HG02763 (cell line): ENCODE measurements around the gene GDPGP1.
A peak's percentile ranks its signal among the peaks of the same experiment; 100 is the strongest.

ENCODE experiments used
- ATAC-seq: cut with Tn5 transposase; IDR thresholded peaks from one replicate; pipeline ENCODE4 v1.9.1; 2021; ENCODE audit warnings: mild to moderate bottlenecking, moderate library complexity; ENCODE audit not compliant: unreplicated experiment

Gene GDPGP1

DNA sequence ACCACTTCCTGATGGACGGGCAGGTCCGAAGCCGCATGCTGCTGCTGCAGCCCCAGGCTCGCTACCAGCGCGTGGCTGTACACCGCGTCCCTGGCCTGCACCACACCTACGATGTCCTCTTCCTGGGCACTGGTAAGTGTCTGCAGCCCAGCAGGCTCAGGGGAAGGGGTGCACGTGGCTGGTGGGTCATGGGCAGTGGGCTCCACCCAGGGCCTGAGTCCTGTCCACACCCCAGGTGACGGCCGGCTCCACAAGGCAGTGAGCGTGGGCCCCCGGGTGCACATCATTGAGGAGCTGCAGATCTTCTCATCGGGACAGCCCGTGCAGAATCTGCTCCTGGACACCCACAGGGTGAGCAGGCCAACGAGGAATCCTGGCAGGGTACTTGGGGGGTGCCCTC, 9.0 kb upstream of the GDPGP1 start:
- ATAC-seq: no peak

DNA sequence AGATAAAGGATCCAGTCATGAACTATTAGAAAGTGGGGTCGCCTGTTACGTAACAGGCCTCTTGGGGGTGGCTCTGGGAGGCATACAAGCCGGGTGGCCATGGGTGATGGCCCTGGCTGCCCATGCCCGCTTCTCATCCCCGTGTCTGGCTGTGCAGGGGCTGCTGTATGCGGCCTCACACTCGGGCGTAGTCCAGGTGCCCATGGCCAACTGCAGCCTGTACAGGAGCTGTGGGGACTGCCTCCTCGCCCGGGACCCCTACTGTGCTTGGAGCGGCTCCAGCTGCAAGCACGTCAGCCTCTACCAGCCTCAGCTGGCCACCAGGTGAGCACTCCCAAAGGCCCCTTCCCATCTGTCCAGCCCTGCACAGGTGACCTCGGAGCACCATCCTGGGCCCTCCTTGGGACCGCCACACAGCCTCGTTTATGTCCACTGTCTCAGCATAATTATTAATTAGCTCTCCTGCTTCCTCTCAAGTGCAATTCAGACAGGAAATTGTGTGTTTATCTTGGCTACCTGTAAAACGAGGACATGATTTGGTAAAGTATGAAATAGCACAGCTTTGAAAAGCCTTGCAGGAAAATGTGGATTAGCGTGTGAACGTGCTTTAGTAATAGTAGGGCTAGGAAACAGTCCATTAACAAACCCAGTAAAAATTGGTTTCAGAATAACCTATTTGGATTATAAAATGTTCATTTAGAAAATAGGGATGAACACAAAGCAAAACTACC, 8.3 kb upstream of the GDPGP1 start:
- no peak for ATAC-seq

- no peak for ATAC-seq
Observed at GRCh38 chr15:90227336-90227735, 6.7 kb upstream of the GDPGP1 start.

GRCh38 chr15:90227816-90228772, 5.9 kb upstream of the GDPGP1 start:
- no peak for ATAC-seq

- no peak for ATAC-seq
Observed at GRCh38 chr15:90228960-90229359, 5.0 kb upstream of the GDPGP1 start.

DNA sequence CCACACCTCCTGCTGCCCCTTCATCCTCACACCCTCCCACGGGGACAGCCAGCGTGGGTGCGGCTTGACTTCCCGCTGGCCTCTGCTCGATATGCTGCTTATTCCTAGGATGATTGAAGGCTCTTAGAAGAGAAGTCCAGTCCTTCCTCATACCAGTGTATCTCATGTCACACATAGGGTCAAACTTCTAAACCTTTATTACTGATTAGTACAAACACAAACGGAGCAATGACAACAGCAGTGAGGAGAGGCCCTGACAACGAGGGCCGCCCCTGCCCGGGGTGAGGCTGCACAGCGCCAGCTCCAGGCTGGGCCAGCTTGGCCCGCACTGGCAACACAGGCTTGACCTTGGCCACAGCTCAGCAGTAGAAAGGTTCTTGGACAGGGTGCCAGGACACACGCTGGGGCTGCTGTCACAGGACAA, 3.9 kb upstream of the GDPGP1 start:
- ATAC-seq: no peak

DNA sequence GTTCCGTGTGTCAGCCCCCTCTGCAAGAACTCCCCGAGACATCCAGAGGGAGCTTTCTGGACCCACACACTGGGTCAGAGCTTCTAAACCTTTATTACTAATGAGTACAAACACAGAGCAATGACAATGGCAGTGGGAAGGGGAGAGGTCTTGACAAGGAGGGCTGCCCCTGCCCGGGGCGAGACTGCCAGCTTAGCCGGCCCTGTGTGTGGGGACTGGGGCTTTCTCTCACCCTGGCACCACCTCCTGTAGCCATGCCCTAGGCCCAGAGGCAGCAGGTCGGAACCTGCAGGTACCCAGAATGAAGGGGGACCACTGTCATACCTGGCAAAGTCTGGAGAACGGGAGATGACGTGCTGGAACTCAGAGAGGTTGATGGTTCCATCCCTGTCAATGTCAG, 3.4 kb upstream of the GDPGP1 start:
- no peak for ATAC-seq

- no peak for ATAC-seq
Observed at GRCh38 chr15:90231028-90232017, 2.7 kb upstream of the GDPGP1 start.

GRCh38 chr15:90232196-90232595, 1.8 kb upstream of the GDPGP1 start:
- no peak for ATAC-seq

GRCh38 chr15:90232941-90233386, 1.0 kb upstream of the GDPGP1 start:
- no peak for ATAC-seq

DNA sequence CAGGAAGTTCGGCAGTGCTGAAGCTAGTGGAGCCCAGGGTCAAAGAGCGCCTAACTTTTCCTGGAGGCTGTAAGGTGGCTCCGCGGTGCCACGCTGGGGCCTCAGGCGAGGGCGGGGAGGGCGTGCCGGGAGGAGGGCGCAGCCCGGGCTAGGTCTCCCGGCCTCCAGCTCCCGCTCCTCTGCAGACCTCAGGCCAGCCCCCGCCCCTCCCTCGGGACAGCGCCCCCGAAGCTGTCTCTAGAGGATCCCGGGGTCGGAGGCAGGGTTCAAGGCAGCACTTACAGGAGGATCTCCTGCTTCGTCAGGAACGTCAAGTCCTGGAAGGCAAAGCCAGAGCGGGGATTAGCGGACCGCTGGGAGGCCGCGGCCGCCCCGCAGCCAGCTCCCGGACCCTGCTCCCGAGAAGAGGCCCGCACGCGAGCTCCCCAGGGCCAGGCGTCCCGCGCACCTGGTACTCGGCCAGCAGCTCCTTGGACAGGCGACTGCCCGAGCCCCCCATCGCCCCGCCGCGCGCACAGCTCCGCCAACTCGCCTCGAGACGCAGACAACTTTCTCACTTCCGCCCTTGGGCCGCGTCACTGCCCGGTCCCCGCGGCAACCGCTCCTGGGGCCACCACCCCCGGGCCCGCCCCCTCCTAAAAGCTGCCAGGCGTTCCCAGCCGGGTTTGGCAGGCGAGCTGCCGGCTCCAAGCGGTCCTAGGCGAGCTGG, 468 bp upstream of the GDPGP1 start, which contains the start of gene CIB1:
CIB1 (minus strand) TSS at position 555 of the 709 bp plus-strand sequence; CDS start at position 499, 56 bp downstream.
- peak; percentile 86 for ATAC-seq

- ATAC-seq: no peak
Observed at GRCh38 chr15:90239371-90239770, 5.4 kb downstream of the GDPGP1 start.

GRCh38 chr15:90240856-90241255, 6.8 kb downstream of the GDPGP1 start:
- no peak for ATAC-seq

DNA sequence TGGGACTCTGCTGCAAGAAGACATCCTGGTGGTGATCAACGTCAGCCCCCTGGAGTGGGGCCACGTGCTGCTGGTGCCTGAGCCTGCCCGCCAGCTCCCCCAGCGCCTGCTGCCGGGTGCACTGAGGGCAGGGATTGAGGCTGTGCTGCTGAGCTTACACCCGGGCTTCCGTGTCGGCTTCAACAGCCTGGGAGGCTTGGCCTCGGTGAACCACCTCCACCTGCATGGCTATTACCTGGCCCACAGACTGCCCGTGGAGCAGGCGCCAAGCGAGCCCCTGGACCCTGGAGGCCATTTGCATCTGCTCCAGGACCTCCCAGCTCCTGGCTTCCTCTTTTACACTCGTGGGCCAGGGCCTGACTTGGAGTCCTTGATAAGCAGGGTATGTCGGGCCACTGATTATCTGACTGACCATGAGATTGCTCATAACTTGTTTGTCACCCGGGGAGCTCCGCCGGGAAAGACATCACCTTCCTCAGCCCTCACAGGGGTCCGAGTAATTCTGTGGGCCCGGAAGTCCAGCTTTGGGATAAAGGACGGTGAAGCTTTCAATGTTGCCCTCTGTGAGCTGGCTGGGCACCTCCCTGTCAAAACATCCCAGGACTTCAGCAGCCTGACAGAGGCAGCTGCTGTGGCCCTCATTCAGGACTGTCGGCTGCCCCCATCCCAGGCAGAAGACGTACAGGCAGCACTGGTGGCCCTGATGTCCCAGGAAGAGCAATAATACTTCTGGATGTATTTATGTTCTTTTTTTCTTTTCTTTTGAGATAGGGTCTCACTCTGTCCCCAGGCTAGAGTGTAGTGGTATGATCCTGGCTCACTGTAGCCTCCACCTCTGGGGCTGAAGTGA, 7.6 kb downstream of the GDPGP1 start:
- ATAC-seq: no peak

GRCh38 chr15:90243943-90244639, 10.1 kb downstream of the GDPGP1 start:
- ATAC-seq: no peak

- ATAC-seq: no peak
Observed at GRCh38 chr15:90248789-90249202, 14.8 kb downstream of the GDPGP1 start.

- ATAC-seq: no peak
Observed at GRCh38 chr15:90249203-90249863, 15.3 kb downstream of the GDPGP1 start, which contains the start of gene TTLL13. Gene TTLL13, plus strand, starts transcription at chr15:90249556. Its CDS starts 1,075 bp downstream, at chr15:90250631.

GRCh38 chr15:90257776-90258175, 23.8 kb downstream of the GDPGP1 start:
- ATAC-seq: no peak
